ENCODE results near the gene TRERF1.

- TF ChIP-seq GTF2I (CRISPR knock-in tag; conservative IDR thresholded peaks at IDR 0.05) (no peak), CDX4 (CRISPR knock-in tag; IDR thresholded peaks at IDR 0.05; ENCODE audit: borderline replicate concordance) (no peak), USF1 (CRISPR knock-in tag; IDR thresholded peaks at IDR 0.05) (no peak), MAX (CRISPR knock-in tag; IDR thresholded peaks at IDR 0.05) (no peak)
These were observed 254.0 kb downstream of the TRERF1 start for GRCh38 chr6:42197555-42198362.

Measured in WTC11 (cell line).